SK-N-MC (cell line): ENCODE data around the gene CDH23.

Experiments used
- EZH2 ChIP-seq: fragments of 200-600 bp; sonication (generic); IDR thresholded peaks from one replicate; pipeline ENCODE4 v1.6.1; 2017; ENCODE audit warnings: antibody characterized with exemption
- POLR2AphosphoS5 ChIP-seq: IDR thresholded peaks from 2 replicates; pipeline ENCODE4 v1.6.1; 2012; ENCODE audit warnings: mild to moderate bottlenecking, low read depth, low read length, borderline replicate concordance

- TF ChIP-seq POLR2AphosphoS5 (no peak), EZH2 (no peak)
Measured at GRCh38 chr10:71589617-71590551, 193.2 kb downstream of the CDH23 start.
